HG02588 (cell line): Measurements from ENCODE around the gene BUD31.

Experiments
- ATAC-seq: cut with Tn5 transposase; IDR thresholded peaks from one replicate; pipeline ENCODE4 v1.9.1; 2021; ENCODE audit warnings: mild to moderate bottlenecking, moderate library complexity; ENCODE audit not compliant: unreplicated experiment

The BUD31 gene

DNA sequence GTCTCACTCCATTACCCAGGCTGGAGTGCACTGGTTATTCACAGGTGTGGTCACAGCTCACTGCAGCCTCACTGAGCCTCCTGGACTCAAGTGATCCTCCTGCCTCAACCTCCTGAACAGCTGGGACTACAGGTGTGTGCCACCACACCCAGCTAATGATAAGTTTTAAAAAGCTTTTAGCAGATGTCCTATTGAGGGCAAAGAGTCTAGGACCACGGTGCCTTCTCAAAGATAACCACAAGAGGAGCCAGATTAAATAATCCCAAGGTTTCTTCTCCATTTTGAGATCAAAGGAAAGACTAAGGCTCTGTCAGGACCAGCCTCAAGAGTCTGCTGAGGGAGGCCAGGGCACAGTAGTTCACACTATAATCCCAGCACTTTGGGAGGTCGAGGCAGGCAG lies 52.5 kb downstream of the BUD31 start:
- no peak for ATAC-seq

DNA sequence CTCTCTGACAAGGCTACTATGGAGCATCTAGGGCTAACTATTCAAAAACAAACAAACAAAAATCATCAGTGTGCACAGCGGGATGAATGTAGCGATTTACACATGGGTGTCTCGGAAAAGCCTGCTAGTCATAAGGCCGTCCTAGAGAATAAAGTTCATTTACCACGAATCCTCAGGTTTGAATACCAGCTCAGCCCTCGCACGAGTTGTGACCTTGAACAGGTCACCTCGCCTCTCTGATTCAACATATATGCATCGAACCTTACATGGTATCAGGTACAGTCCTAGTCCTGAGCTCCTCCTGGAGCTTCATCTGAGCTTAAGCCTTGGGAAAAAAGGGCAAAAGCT lies 56.6 kb downstream of the BUD31 start:
- ATAC-seq, result no peak

DNA sequence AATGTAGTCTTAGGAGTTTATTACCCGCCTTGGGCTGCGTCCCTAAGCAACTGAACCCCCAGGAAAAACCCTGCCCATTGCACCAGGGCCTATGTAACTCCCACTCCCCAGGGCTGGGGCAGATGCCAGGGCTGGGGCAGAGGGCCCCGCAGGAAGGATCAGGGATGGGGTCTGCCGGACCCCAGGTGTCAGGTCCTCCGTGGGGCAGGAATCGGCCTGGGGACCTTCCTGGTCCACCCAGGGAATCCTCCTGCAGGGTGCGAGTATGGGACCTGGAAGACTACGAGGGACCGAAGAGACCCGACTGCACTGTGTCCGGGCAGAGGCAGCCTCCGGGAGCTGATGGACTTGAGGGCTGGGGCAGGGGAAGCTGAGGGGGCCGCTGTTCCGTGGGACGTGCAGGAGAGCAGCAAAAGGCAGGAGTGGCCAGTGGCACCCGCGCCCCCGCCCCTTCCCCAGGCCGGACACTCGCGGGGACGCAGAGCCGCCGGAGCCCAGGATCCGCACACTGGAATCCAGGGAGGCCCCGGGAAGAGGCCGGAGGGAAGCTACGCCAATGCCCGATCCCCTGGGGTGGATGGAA lies 59.7 kb downstream of the BUD31 start:
- no peak for ATAC-seq
